OCI-M1 (cell line): Measurements from ENCODE around the gene FOXG1.

Source experiments
- DNase-seq: peaks from one replicate; lab custom pipeline; 2025; lab: John Stamatoyannopoulos, UW

Gene FOXG1

GRCh38 chr14:28776482-28777266 lies 10.1 kb downstream of the FOXG1 start:
- DNase-seq, result no peak

DNA sequence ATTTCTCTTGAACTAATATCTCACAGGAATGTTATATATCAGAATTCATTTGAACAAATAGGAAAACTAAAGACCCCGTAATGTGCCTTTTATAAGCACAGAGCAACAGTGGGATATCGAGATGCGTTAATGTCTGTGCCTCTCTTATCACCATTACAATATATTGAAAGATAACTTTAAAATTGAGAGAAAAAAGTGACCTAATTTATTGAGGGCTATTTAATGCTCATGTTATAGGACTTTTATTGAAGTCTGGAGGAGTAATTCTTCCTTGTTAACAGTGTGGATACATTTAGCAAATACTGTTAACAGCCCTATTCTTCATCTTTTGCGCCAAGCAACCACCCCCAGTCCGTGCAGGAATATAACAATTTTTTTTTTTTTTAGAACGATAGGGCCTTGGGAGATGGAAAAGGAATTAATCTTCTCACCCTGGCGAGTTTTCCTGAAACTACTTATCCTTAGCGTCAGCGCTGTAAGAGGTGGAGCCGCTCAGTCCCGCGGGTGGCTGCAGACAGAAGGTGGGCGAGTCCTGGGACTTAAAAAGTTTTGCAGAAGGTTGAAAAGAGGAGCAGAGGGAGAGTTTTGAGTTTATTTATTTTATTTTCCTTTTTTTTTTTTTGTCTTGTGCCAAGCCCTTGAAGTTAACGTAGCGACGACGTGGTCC lies 11.0 kb downstream of the FOXG1 start:
- DNase-seq, result no peak

GRCh38 chr14:28778138-28779117 lies 11.8 kb downstream of the FOXG1 start:
- DNase-seq, result no peak

- no peak for DNase-seq
These were observed 12.9 kb downstream of the FOXG1 start for GRCh38 chr14:28779456-28779855.

DNA sequence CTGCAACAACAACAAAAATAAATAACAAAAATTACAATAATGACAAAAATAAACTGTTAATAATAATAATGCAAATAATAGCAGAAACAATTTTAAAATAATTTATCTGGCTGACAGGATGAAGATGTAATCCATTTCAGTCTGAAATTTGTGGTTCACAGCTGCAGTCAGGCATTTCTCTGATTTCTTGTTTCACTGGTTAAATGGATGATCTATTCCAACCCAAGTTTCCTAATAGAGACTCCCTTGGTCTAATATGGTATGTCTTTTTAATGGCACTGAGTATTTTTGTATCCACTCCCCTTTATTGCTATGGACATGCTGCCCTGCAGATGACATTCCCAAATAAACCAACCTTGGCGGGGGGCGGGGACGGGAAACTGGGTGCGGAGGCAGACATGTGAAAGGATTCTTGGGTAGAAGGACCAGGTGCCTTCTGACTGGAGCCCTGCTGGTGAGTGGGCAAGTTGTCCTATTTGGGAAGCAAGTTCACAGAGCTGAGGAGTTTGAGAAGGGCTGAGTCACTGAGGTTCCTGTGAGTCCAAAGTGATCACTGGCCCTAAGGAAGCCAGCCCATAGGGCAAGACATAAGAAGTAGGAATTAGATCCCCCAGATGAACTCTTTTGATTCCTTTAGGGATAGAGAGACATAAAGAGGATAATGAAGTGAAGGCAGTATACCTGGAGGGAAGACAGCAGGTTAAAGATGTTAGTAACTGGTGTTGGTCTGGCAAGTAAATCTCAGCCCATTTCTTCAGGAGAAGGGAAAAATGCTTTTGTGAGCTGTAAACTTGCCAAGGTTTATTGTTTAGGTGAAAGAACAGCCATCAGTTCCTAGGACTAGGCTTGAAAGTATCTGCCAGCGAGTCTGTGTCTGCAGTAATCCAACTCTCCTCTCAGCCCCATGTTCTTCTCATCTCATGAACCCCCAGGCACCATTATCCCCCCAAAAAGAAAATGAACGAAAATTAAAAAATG lies 14.5 kb downstream of the FOXG1 start:
- DNase-seq, result no peak

DNA sequence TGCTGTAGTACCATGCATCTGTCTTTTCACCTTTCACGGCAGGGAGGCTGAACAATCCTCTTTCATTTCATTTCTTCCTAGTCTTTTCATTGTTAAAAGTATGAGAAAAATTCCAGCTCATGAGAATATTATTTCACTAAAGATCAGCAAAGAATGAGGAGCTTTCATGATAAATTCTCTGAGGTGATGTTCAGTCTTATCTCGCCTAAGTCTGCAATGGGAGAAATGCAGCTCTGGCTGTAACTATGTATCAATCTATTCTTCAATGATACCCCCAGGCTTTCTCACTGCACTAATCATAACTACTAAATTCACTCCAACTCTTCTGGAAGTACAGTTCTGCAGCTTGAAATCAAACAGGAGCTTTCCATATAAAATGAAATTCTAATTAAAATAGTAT lies 15.7 kb downstream of the FOXG1 start:
- DNase-seq, result no peak

GRCh38 chr14:28783664-28784063 lies 17.1 kb downstream of the FOXG1 start:
- no peak for DNase-seq

DNA sequence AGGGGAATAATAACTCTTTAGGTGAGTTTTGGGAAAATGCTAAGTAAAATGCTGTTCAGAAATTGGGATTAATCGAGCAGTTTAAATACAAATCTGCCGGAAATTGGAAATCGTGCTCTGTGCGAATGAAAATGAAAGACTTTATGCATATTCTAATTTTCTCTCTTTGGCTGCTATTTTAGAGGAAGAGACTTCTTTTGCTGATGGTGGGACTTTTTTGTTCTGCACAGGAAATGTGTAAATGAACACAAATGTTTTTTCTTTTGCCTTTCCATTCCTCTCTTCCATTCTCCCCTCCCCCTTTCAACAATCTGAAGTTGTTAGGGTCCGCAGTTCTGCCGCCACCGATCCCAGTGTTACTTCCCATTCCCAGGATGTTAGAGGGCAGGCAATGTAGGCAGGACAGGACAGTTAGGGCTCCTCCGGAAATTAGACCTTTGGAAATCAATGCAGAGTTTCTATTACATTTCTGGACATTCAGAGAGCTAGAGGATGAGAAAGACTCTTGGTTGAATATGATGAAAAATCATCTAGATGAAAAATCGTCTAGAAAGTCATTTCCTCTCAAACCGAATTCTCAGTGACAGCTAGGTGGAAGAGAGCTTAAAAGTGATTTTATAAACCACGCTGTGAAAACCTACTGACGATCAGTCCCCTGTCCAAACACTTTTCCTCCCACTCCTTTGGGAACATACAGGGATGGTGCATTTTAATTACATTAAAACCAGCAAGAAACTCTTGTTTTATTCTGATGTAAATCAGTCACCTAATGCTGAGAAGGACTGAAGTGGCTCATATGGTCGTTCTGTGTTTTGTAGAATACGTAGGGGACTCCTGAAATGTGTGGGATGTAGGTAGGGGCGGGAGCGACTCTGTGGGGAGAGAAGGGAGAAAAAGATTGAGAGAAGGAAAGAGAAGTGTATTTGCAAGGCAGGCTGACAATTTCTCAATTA lies 17.8 kb downstream of the FOXG1 start:
- no peak for DNase-seq

DNA sequence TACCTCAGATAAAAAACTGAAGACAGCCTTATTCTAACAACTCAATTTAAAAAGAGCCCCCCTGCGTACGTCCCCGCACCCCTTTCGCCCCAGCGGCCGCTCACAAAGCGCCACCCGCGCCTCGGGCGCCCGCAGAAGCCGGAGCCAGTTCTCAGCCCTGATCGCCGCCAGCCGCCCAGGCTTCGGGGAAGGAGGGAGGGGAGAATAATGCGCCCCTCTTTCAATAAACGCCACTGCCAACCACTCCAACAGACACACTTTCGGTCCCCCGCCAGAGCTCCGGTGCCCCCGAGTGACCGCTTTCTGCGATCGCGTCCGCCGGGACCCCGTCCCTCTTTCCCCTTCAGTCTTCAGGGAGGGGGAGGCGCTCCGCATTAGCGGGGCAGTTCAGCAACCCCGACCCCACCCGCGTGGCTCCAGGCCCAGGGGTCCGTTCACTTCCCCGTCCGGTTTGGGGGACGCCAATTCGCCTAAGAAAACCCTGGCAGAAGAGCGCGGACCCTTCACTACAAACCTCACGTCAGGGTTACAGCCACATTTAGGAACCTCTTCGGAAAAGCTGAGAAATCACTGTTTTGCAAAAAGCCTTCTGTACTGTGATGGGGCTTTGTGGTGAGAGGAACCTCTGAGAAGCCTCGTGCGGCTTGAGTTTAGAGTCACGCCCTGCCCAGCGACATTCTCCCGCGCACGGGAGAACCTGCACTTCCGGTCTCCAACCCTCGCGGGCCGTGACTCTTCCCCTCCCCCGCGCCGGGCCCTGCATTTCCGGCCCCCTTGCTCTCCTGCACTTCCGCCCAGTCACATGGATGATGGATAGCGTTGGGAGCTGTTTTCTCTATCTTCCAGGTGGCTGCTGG lies 18.7 kb downstream of the FOXG1 start:
- no peak for DNase-seq

DNA sequence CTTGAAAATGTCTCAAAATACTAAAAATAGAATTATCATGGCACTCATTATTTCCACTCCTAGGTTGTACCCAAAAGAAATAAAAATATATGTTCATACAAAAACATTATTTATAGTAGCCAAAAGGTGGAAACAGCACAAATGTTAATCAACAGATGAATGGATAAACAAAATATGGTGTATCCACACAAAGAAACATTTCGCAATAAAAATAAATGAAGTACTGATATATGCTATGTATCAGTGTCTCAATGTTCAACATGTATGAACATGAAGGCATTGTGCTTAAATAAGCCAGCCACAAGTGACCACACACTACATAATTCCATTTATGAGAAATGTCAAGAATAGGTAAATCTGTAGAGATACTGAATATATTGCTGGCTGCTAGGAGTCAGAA lies 40.9 kb downstream of the FOXG1 start:
- DNase-seq, result no peak

DNA sequence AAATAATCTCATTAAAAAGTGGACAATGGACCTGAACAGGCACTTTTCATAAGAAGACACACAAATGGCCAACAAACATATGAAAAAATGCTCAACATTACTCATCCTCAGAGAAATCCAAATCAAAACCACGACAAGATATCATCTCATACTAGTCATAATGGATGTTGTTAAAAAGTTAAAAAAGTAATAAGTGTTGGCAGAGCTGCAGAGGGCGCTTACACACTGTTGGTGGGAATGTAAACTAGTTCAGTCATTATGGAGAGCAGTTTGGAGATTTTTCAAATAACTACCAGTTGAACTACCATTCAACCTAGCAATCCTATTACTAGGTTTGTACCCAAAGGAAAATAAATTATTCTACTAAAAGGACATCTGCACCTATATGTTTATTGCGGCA lies 47.2 kb downstream of the FOXG1 start:
- peak; percentile 2 for DNase-seq
